Hepatocyte (in vitro differentiated cells): ENCODE data around the gene CERK.

ENCODE experiments used
- CTCF ChIP-seq: fragments of 200-600 bp; sonication (generic); IDR thresholded peaks from 2 replicates; pipeline ENCODE4 v1.5.1; 2016; ENCODE audit warnings: antibody characterized with exemption, mild to moderate bottlenecking; ENCODE audit not compliant: poor library complexity
- EZH2 ChIP-seq: fragments of 200-600 bp; sonication (generic); IDR thresholded peaks from 2 replicates; pipeline ENCODE4 v1.6.1; 2016; ENCODE audit warnings: antibody characterized with exemption, mild to moderate bottlenecking, borderline replicate concordance

GRCh38 chr22:46757104-46757503 lies 19.1 kb upstream of the CERK start:
- no peak for TF ChIP-seq EZH2
- TF ChIP-seq CTCF, result no peak
